GM12892 (cell line): ENCODE data around the gene FASTK.

Experiments
- POLR2A ChIP-seq: IDR thresholded peaks from 2 replicates; pipeline ENCODE4 v1.6.1; 2011; ENCODE audit warnings: low read depth, low read length, control low read depth
- TAF1 ChIP-seq: IDR thresholded peaks from 2 replicates; pipeline ENCODE4 v1.6.1; 2011; ENCODE audit warnings: low read depth, mild to moderate bottlenecking, control low read depth, low read length, borderline replicate concordance

- TF ChIP-seq POLR2A (no peak), TAF1 (no peak)
Observed at GRCh38 chr7:151064993-151065392, 15.6 kb downstream of the FASTK start.
